Measurements from ENCODE around the gene MAPK6. TPM values are rescaled to one million over a fixed set of nuclear protein-coding genes. Genes with fewer than 3 reads are reported as not detected.

The MAPK6 gene
- total and polyA plus RNA-seq, 9 of the 15 experiments (the other 6 are each of a cell fraction or from before 2014, with no cell fraction given), result 28.5 to 97.1 (median 74.0) TPM

DNA sequence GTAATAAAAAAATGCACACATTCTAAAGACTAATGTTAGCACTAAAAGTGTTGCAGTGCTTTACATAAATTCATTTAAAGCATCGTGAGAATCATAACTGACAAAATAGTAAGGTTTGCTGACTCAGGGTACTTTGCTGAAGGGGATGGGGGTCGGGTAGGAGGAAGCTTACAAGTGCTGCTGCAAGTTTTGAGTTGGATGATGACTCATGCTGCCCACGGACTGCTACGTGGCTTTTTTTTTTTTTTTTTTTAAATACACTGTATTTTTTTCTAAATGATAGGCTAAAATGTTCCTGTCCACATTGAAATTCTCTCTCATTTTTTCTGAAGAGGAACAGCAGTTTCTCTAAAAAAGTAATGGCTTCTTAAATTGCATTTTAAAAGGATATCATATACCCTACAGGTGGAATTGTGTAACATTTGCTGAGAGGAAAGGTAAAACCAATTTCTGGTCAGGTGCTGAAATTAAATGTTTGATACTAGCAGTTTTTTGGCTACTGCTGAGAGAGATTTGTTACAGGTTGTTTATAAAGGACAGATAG lies 2.2 kb downstream of the MAPK6 start (continued):
- TF ChIP-seq TEAD4 (IDR thresholded peaks at IDR 0.05; ENCODE audit: low read length) (no peak; the same call in 1 of the 2 replicates), TEAD4 (CRISPR knock-in tag; IDR thresholded peaks at IDR 0.05; ENCODE audit: borderline replicate concordance) (no peak), GABPA (tag; conservative IDR thresholded peaks at IDR 0.05; ENCODE audit: low read depth) (0 out of 2 replicates have a peak, but pooled peaks have one; percentile 13), ARID1B (IDR thresholded peaks at IDR 0.05) (peak; percentile 77), POU5F1 (IDR thresholded peaks at IDR 0.05; ENCODE audit: borderline replicate concordance, low read depth, low read length, partially characterized antibody) (no peak), COPS2 (conservative IDR thresholded peaks at IDR 0.05) (no peak), RBM17 (IDR thresholded peaks at IDR 0.05; ENCODE audit: borderline replicate concordance, low read depth, low read length) (no peak), ARNT (IDR thresholded peaks at IDR 0.05) (peak in 1 of 2 experiments; percentile 37; a peak in 1 of 4 replicates), HNRNPUL1 (IDR thresholded peaks at IDR 0.05; ENCODE audit: low read length) (no peak), LEF1 (IDR thresholded peaks at IDR 0.05) (0 out of 2 replicates have a peak, but pooled peaks have one; percentile 49), HDAC8 (tag; IDR thresholded peaks at IDR 0.05) (no peak), ZNF589 (CRISPR knock-in tag; IDR thresholded peaks at IDR 0.05; ENCODE audit: low read depth) (no peak), EP400 (IDR thresholded peaks at IDR 0.05) (peak; percentile 87), EP300 (IDR thresholded peaks at IDR 0.05; ENCODE audit: low read length) (peak; percentile 81)
- TF ChIP-seq, protein P1, sequence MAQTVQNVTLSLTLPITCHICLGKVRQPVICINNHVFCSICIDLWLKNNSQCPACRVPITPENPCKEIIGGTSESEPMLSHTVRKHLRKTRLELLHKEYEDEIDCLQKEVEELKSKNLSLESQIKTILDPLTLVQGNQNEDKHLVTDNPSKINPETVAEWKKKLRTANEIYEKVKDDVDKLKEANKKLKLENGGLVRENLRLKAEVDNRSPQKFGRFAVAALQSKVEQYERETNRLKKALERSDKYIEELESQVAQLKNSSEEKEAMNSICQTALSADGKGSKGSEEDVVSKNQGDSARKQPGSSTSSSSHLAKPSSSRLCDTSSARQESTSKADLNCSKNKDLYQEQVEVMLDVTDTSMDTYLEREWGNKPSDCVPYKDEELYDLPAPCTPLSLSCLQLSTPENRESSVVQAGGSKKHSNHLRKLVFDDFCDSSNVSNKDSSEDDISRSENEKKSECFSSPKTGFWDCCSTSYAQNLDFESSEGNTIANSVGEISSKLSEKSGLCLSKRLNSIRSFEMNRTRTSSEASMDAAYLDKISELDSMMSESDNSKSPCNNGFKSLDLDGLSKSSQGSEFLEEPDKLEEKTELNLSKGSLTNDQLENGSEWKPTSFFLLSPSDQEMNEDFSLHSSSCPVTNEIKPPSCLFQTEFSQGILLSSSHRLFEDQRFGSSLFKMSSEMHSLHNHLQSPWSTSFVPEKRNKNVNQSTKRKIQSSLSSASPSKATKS (CRISPR knock-in tag; IDR thresholded peaks at IDR 0.05), result no peak
- TF ChIP-seq, protein P2, sequence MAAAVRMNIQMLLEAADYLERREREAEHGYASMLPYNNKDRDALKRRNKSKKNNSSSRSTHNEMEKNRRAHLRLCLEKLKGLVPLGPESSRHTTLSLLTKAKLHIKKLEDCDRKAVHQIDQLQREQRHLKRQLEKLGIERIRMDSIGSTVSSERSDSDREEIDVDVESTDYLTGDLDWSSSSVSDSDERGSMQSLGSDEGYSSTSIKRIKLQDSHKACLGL (CRISPR knock-in tag; IDR thresholded peaks at IDR 0.05; ENCODE audit: borderline replicate concordance, poor library complexity, severe bottlenecking), result no peak
- TF ChIP-seq, protein P3, sequence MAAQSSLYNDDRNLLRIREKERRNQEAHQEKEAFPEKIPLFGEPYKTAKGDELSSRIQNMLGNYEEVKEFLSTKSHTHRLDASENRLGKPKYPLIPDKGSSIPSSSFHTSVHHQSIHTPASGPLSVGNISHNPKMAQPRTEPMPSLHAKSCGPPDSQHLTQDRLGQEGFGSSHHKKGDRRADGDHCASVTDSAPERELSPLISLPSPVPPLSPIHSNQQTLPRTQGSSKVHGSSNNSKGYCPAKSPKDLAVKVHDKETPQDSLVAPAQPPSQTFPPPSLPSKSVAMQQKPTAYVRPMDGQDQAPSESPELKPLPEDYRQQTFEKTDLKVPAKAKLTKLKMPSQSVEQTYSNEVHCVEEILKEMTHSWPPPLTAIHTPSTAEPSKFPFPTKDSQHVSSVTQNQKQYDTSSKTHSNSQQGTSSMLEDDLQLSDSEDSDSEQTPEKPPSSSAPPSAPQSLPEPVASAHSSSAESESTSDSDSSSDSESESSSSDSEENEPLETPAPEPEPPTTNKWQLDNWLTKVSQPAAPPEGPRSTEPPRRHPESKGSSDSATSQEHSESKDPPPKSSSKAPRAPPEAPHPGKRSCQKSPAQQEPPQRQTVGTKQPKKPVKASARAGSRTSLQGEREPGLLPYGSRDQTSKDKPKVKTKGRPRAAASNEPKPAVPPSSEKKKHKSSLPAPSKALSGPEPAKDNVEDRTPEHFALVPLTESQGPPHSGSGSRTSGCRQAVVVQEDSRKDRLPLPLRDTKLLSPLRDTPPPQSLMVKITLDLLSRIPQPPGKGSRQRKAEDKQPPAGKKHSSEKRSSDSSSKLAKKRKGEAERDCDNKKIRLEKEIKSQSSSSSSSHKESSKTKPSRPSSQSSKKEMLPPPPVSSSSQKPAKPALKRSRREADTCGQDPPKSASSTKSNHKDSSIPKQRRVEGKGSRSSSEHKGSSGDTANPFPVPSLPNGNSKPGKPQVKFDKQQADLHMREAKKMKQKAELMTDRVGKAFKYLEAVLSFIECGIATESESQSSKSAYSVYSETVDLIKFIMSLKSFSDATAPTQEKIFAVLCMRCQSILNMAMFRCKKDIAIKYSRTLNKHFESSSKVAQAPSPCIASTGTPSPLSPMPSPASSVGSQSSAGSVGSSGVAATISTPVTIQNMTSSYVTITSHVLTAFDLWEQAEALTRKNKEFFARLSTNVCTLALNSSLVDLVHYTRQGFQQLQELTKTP (IDR thresholded peaks at IDR 0.05; ENCODE audit: low read depth in 1 of 2, partially characterized antibody in 2 of 2), result peak; percentile 42 to 69
- TF ChIP-seq, protein P4, sequence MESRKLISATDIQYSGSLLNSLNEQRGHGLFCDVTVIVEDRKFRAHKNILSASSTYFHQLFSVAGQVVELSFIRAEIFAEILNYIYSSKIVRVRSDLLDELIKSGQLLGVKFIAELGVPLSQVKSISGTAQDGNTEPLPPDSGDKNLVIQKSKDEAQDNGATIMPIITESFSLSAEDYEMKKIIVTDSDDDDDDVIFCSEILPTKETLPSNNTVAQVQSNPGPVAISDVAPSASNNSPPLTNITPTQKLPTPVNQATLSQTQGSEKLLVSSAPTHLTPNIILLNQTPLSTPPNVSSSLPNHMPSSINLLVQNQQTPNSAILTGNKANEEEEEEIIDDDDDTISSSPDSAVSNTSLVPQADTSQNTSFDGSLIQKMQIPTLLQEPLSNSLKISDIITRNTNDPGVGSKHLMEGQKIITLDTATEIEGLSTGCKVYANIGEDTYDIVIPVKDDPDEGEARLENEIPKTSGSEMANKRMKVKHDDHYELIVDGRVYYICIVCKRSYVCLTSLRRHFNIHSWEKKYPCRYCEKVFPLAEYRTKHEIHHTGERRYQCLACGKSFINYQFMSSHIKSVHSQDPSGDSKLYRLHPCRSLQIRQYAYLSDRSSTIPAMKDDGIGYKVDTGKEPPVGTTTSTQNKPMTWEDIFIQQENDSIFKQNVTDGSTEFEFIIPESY (CRISPR knock-in tag; IDR thresholded peaks at IDR 0.05), result no peak

All from K562 (cell line).